Measurements from ENCODE around the gene RAB38. TPM values are rescaled to one million over a fixed set of nuclear protein-coding genes. Genes with fewer than 3 reads are reported as not detected.

Gene RAB38
- total and polyA plus RNA-seq, 12 donors: 0.31 to 1.6 (median 0.44) TPM; not detected in 3

GRCh38 chr11:88068848-88069554 is 106.2 kb downstream of the RAB38 start:
- H3K36me3 ChIP-seq: no peaks in the 10 kb centered on the region
- no peaks in the 10 kb centered on the region for H3K27me3 ChIP-seq
- DNase-seq (no peak), ATAC-seq (no peak)
- no peak overlapping the region for H3K4me3 ChIP-seq
- peaks cover 0 to 19% (median 4%) of the 10 kb centered on the region in 11 donors for H3K9me3 ChIP-seq
- intact Hi-C loops (cut with DNase I): no loop called here
- no peak overlapping the region for H3K27ac ChIP-seq
- 91 to 92% methylated on average over 27 of the region's 27 CpGs for WGBS, 2 donors
- no peak for TF ChIP-seq CTCF (IDR thresholded peaks at IDR 0.05)
- no peaks in the 10 kb centered on the region for H3K4me1 ChIP-seq

GRCh38 chr11:88066090-88066489 is 109.2 kb downstream of the RAB38 start:
- H3K9me3 ChIP-seq: peaks cover 0 to 4% (median 0%) of the 10 kb centered on the region in 11 donors
- no peak overlapping the region for H3K27ac ChIP-seq

GRCh38 chr11:88064097-88064705 is 111.0 kb downstream of the RAB38 start:
- Histone ChIP-seq H3K27ac (no peak overlapping the region), H3K36me3 (no peaks in the 10 kb centered on the region), H3K27me3 (no peaks in the 10 kb centered on the region), H3K4me1 (no peaks in the 10 kb centered on the region), H3K4me3 (no peak overlapping the region), H3K9me3 (peaks cover 0 to 4% (median 0%) of the 10 kb centered on the region in 11 donors)
- no peak for DNase-seq
- intact Hi-C loops (cut with DNase I): no loop called here
- ATAC-seq: no peak
- 66 to 67% methylated on average over 2 of the region's 2 CpGs for WGBS, 2 donors
- TF ChIP-seq CTCF (IDR thresholded peaks at IDR 0.05): no peak

More at GRCh38 chr11:88066090-88066489, 109.2 kb downstream of the RAB38 start:
- DNase-seq: no peak
- Histone ChIP-seq H3K4me3 (no peak overlapping the region), H3K36me3 (no peaks in the 10 kb centered on the region), H3K27me3 (no peaks in the 10 kb centered on the region), H3K4me1 (no peaks in the 10 kb centered on the region)
- WGBS, 2 donors: 61 to 67% methylated on average over 2 of the region's 2 CpGs
- no peak for ATAC-seq
- intact Hi-C loops (cut with DNase I): no loop called here
- no peak for TF ChIP-seq CTCF (IDR thresholded peaks at IDR 0.05)

Small RNA genes within 50 kb of the gene (microRNA-seq; reads per million reads assigned to microRNA genes)
- 0 reads per million in 2 donors for gene MIR3166

Other genes with a start within 250 kb of the RAB38 start
- 100 to 1,000 TPM in 1 of 10 donors, 10 to 100 TPM in 7, 1 to 10 TPM in 2; 6.3 to 161 (median 12.4) TPM for gene CTSC, start 162.3 kb upstream of the RAB38 start, total RNA-seq
- 10 to 100 TPM; 16.6 to 90.4 TPM for gene CTSC, start 162.3 kb upstream of the RAB38 start, polyA plus RNA-seq

Measured in heart right ventricle (tissue), 16 donors.